Thoracic aorta (tissue), 2 donors: ENCODE results near the gene GDPD2. TPM values are rescaled to one million over a fixed set of nuclear protein-coding genes. Genes with fewer than 3 reads are reported as not detected.
A peak's percentile ranks its signal among the peaks of the same experiment; 100 is the strongest.

Experiments
- ATAC-seq: fragments of 150-250 bp; one replicate; pipeline ENCODE4 v1.8.0; 2017; ENCODE audit warnings: low read depth; ENCODE audit not compliant: insufficient number of reproducible peaks, low FRiP score
- DNase-seq: peaks from one replicate; pipeline ENCODE4 v3.0.0-alpha.2; 2020; ENCODE audit warnings: low spot score
- H3K27ac ChIP-seq, 2 donors: fragments of 200-600 bp; sonication (generic); 1 replicate in 1 of 2; 2 replicates in 1 of 2; pipeline ENCODE4 v1.5.1; 2016; ENCODE audit warnings: mild to moderate bottlenecking in 2 of 2, moderate library complexity in 2 of 2
- H3K27me3 ChIP-seq: fragments of 200-600 bp; sonication (generic); replicated peaks from 2 replicates; pipeline ENCODE4 v1.6.0; 2016; ENCODE audit warnings: mild to moderate bottlenecking; ENCODE audit not compliant: insufficient read depth
- H3K36me3 ChIP-seq: fragments of 200-600 bp; sonication (generic); one replicate; pipeline ENCODE4 v1.5.1; 2016
- H3K4me1 ChIP-seq, 2 donors: fragments of 200-600 bp; sonication (generic); 1 replicate in 1 of 2; 2 replicates in 1 of 2; pipeline versions ENCODE4 v1.5.1 to v1.6.0; 2016; ENCODE audit warnings: low read depth in 2 of 2, mild to moderate bottlenecking in 1 of 2; ENCODE audit not compliant: control insufficient read depth in 1 of 2
- H3K4me3 ChIP-seq: fragments of 200-600 bp; sonication (generic); 2 replicates; pipeline ENCODE4 v1.5.1; 2016; ENCODE audit warnings: mild to moderate bottlenecking
- H3K9me3 ChIP-seq: fragments of 200-600 bp; sonication (generic); 2 replicates; pipeline ENCODE4 v1.5.1; 2016
- CTCF ChIP-seq: fragments of 200-600 bp; sonication (generic); IDR thresholded peaks from one replicate; pipeline ENCODE4 v1.5.1; 2019; ENCODE audit warnings: antibody characterized with exemption
- total RNA-seq, 2 donors: library from RNA; depleted of rRNA; stranded (reverse); fragments of >200 nt; gene quantifications; one replicate each; pipeline versions ENCODE4 v1.1.0 to v1.2.3, GENCODE V29; 2016

The GDPD2 gene
- total RNA-seq, 2 donors from 2014 or later = not detected

- no peaks in the 10 kb centered on the region for H3K4me1 ChIP-seq
- H3K4me3 ChIP-seq = no peak overlapping the region
- H3K9me3 ChIP-seq = no peaks in the 10 kb centered on the region
- DNase-seq = no peak
- H3K27me3 ChIP-seq = no peaks in the 10 kb centered on the region
- no peak for ATAC-seq
- H3K36me3 ChIP-seq = no peaks in the 10 kb centered on the region
- H3K27ac ChIP-seq = no peak overlapping the region
- TF ChIP-seq CTCF = no peak
Observed at GRCh38 chrX:70466968-70467367, 43.9 kb downstream of the GDPD2 start.

GRCh38 chrX:70468709-70469108 lies 45.6 kb downstream of the GDPD2 start:
- no peak overlapping the region for H3K27ac ChIP-seq
- no peak for TF ChIP-seq CTCF
- H3K4me1 ChIP-seq = no peaks in the 10 kb centered on the region
- H3K9me3 ChIP-seq = no peaks in the 10 kb centered on the region
- no peaks in the 10 kb centered on the region for H3K27me3 ChIP-seq
- no peak overlapping the region for H3K4me3 ChIP-seq
- DNase-seq (no peak), ATAC-seq (no peak)
- no peaks in the 10 kb centered on the region for H3K36me3 ChIP-seq

GRCh38 chrX:70470850-70471289 lies 47.8 kb downstream of the GDPD2 start:
- no peak overlapping the region for H3K4me3 ChIP-seq
- H3K4me1 ChIP-seq = no peaks in the 10 kb centered on the region
- no peak for ATAC-seq
- no peaks in the 10 kb centered on the region for H3K9me3 ChIP-seq
- no peak for TF ChIP-seq CTCF
- DNase-seq = no peak
- peak overlapping the region in 1 of 2 donors; percentile 47 for H3K27ac ChIP-seq
- H3K27me3 ChIP-seq = no peaks in the 10 kb centered on the region
- no peaks in the 10 kb centered on the region for H3K36me3 ChIP-seq

- no peak for ATAC-seq
- no peaks in the 10 kb centered on the region for H3K36me3 ChIP-seq
- no peaks in the 10 kb centered on the region for H3K27me3 ChIP-seq
- no peak for DNase-seq
- H3K9me3 ChIP-seq = no peaks in the 10 kb centered on the region
- peak overlapping the region; percentile 65 to 85 for H3K27ac ChIP-seq
- no peak overlapping the region for H3K4me3 ChIP-seq
- TF ChIP-seq CTCF = no peak
- peaks cover 13 to 45% of the 10 kb centered on the region in 2 donors for H3K4me1 ChIP-seq
Observed at GRCh38 chrX:70476166-70476933, 53.2 kb downstream of the GDPD2 start.

GRCh38 chrX:70476934-70477733 lies 54.0 kb downstream of the GDPD2 start:
- no peaks in the 10 kb centered on the region for H3K9me3 ChIP-seq
- no peak for TF ChIP-seq CTCF
- peak overlapping the region; percentile 65 to 85 for H3K27ac ChIP-seq
- peaks cover 13 to 49% of the 10 kb centered on the region in 2 donors for H3K4me1 ChIP-seq
- no peaks in the 10 kb centered on the region for H3K36me3 ChIP-seq
- ATAC-seq (peak; percentile 50), DNase-seq (no peak)
- H3K27me3 ChIP-seq = no peaks in the 10 kb centered on the region
- peak overlapping the region; percentile 45 for H3K4me3 ChIP-seq
